Spleen (tissue), 11 donors: ENCODE measurements around the gene COL5A2. TPM values are rescaled to one million over a fixed set of nuclear protein-coding genes. Genes with fewer than 3 reads are reported as not detected.

Source experiments
- DNase-seq: peaks from one replicate; pipeline ENCODE4 v3.0.0-alpha.2; 2020
- H3K27ac ChIP-seq, 8 donors: fragments of 200-600 bp; sonication (generic) in 7 of 8; 1 replicate in 4 of 8; 2 replicates in 4 of 8; pipeline versions ENCODE4 v1.5.0 to v1.8.0; 2016 to 2021; ENCODE audit warnings: inconsistent platforms in 4 of 8, mild to moderate bottlenecking in 4 of 8, moderate library complexity in 1 of 8
- H3K27me3 ChIP-seq, 7 donors: fragments of 200-600 bp; sonication (generic) in 6 of 7; replicated peaks in 1 of 7; 1 replicate in 4 of 7; 2 replicates in 3 of 7; pipeline versions ENCODE4 v1.5.0 to v1.8.0; 2016 to 2021; ENCODE audit warnings: inconsistent platforms in 3 of 7, mild to moderate bottlenecking in 1 of 7
- H3K36me3 ChIP-seq, 6 donors: fragments of 200-600 bp; sonication (generic) in 5 of 6; 1 replicate in 4 of 6; 2 replicates in 2 of 6; pipeline versions ENCODE4 v1.5.0 to v1.8.0; 2016 to 2021; ENCODE audit warnings: inconsistent platforms in 2 of 6
- H3K4me1 ChIP-seq, 6 donors: fragments of 200-600 bp; sonication (generic) in 5 of 6; 1 replicate in 3 of 6; 2 replicates in 3 of 6; pipeline versions ENCODE4 v1.5.0 to v1.8.0; 2016 to 2021; ENCODE audit warnings: inconsistent platforms in 3 of 6
- H3K4me3 ChIP-seq, 8 donors: fragments of 200-600 bp; sonication (generic) in 7 of 8; 1 replicate in 4 of 8; 2 replicates in 4 of 8; pipeline versions ENCODE4 v1.5.0 to v1.8.0; 2016 to 2021; ENCODE audit warnings: inconsistent platforms in 4 of 8, mild to moderate bottlenecking in 4 of 8, moderate library complexity in 2 of 8
- H3K9me3 ChIP-seq, 8 donors: fragments of 200-600 bp; sonication (generic) in 7 of 8; 1 replicate in 4 of 8; 2 replicates in 4 of 8; pipeline versions ENCODE4 v1.5.0 to v1.8.0; 2016 to 2021; ENCODE audit warnings: inconsistent platforms in 4 of 8
- CTCF ChIP-seq, 11 experiments: fragments of 200-600 bp in 7 of 11; fragments of 450-650 bp in 4 of 11; sonication (generic) in 4 of 11; IDR thresholded peaks in 8 of 11; conservative IDR thresholded peaks in 3 of 11; 1 replicate in 7 of 11; 2 replicates in 4 of 11; pipeline versions ENCODE4 v1.4.0 to v1.8.0; 2016 to 2021; ENCODE audit warnings: antibody characterized with exemption in 11 of 11, inconsistent platforms in 4 of 11, mild to moderate bottlenecking in 1 of 11
- POLR2A ChIP-seq, 3 donors: fragments of 450-650 bp; IDR thresholded peaks; one replicate each; pipeline ENCODE4 v1.5.1; 2017; ENCODE audit warnings: antibody characterized with exemption in 3 of 3, mild to moderate bottlenecking in 1 of 3
- POLR2AphosphoS5 ChIP-seq, 3 donors: sonication (generic); formaldehyde crosslinking; IDR thresholded peaks; one replicate each; pipeline ENCODE4 v1.5.1; 2017; ENCODE audit warnings: antibody characterized with exemption in 3 of 3
- WGBS, 5 donors: extraction: QIAGEN DNeasy Blood & Tissue Kit in 3 of 5; methylation state at CpG; one replicate each; pipeline versions ENCODE4 v1.1.5 to v1.1.7; 2013 to 2018; 5-methylcytosine and 5-hydroxymethylcytosine counted together
- intact Hi-C: fragments of 100-400 bp; cut with DNase I; formaldehyde crosslinking; loops from one replicate; pipeline ENCODE4 v1.15.0; 2023; ENCODE audit warnings: low total_unique reads
- polyA plus RNA-seq, 3 donors: library from polyadenylated mRNA; stranded (reverse); fragments of 200-250 nt; gene quantifications; one replicate each; pipeline ENCODE4 v1.2.1, GENCODE V29; 2013
- total RNA-seq, 7 donors: library from RNA; depleted of rRNA in 3 of 7; stranded (reverse); fragments of >200 nt in 3 of 7; fragmentation: NEBNext Ultra II Directional in 4 of 7; extraction: Animal tissue kit (Norgen Biotek cat#: 25700) in 4 of 7; gene quantifications; one replicate each; pipeline versions ENCODE4 v1.1.0 to v1.2.1, GENCODE V29; 2016 to 2021
- donor health status: healthy with polysubstance abuse.
- donor health status: DM: no; HTN: no; CAD: no; lungs with moderate emphysema.
- donor health status: DM: no; HTN: no; CAD: no.
- donor health status: Bipolar disorder and iron deficiency.
- donor health status: healthy.
- donor health status: DM: no; HTN: no; CAD: no.
- donor health status: DM: yes; HTN: yes; CAD: no.

COL5A2 gene
- total and polyA plus RNA-seq, 10 donors = 3.4 to 35.7 (median 16.3) TPM

GRCh38 chr2:189214484-189214883, 34.9 kb upstream of the COL5A2 start:
- H3K27me3 ChIP-seq = no peaks in the 10 kb centered on the region
- no peak for DNase-seq
- H3K36me3 ChIP-seq = no peaks in the 10 kb centered on the region
- H3K4me3 ChIP-seq = no peak overlapping the region
- WGBS, 5 donors = 89 to 97% (median 93%) methylated on average over 2 of the region's 2 CpGs
- no peak for TF ChIP-seq POLR2AphosphoS5 (IDR thresholded peaks at IDR 0.05)
- no peak for TF ChIP-seq CTCF (IDR thresholded peaks at IDR 0.05 in 8 of 11, conservative IDR thresholded peaks at IDR 0.05 in 3 of 11)
- TF ChIP-seq POLR2A (IDR thresholded peaks at IDR 0.05) = no peak
- H3K27ac ChIP-seq = no peak overlapping the region
- no peaks in the 10 kb centered on the region for H3K9me3 ChIP-seq
- no peaks in the 10 kb centered on the region for H3K4me1 ChIP-seq
- intact Hi-C loops = no loop called here

GRCh38 chr2:189213250-189213649, 33.7 kb upstream of the COL5A2 start:
- intact Hi-C loops = no loop called here
- TF ChIP-seq POLR2AphosphoS5 (IDR thresholded peaks at IDR 0.05) (no peak), CTCF (IDR thresholded peaks at IDR 0.05 in 8 of 11, conservative IDR thresholded peaks at IDR 0.05 in 3 of 11) (no peak), POLR2A (IDR thresholded peaks at IDR 0.05) (no peak)
- H3K4me1 ChIP-seq = no peaks in the 10 kb centered on the region

GRCh38 chr2:189210250-189211087, 30.9 kb upstream of the COL5A2 start:
- Histone ChIP-seq H3K27me3 (no peaks in the 10 kb centered on the region), H3K27ac (peak overlapping the region in 7 of 8 donors; percentile 21 to 61 (median 49)), H3K9me3 (no peaks in the 10 kb centered on the region), H3K36me3 (no peaks in the 10 kb centered on the region), H3K4me1 (no peaks in the 10 kb centered on the region), H3K4me3 (no peak overlapping the region)
- no peak for DNase-seq
- intact Hi-C loops = no loop called here
- 43 to 58% (median 51%) methylated on average over 7 of the region's 7 CpGs for WGBS, 5 donors
- TF ChIP-seq POLR2AphosphoS5 (IDR thresholded peaks at IDR 0.05) = no peak
- no peak for TF ChIP-seq POLR2A (IDR thresholded peaks at IDR 0.05)
- TF ChIP-seq CTCF (IDR thresholded peaks at IDR 0.05 in 8 of 11, conservative IDR thresholded peaks at IDR 0.05 in 3 of 11) = no peak

More at GRCh38 chr2:189213250-189213649, 33.7 kb upstream of the COL5A2 start:
- no peak overlapping the region for H3K27ac ChIP-seq
- 83 to 95% (median 89%) methylated on average over 2 of the region's 2 CpGs for WGBS, 5 donors
- no peaks in the 10 kb centered on the region for H3K36me3 ChIP-seq
- no peak overlapping the region for H3K4me3 ChIP-seq
- no peaks in the 10 kb centered on the region for H3K9me3 ChIP-seq
- H3K27me3 ChIP-seq = no peaks in the 10 kb centered on the region
- DNase-seq = no peak

- no peaks in the 10 kb centered on the region for H3K9me3 ChIP-seq
- no peaks in the 10 kb centered on the region for H3K27me3 ChIP-seq
- no peaks in the 10 kb centered on the region for H3K36me3 ChIP-seq
- no peak overlapping the region for H3K27ac ChIP-seq
- 26 to 59% (median 36%) methylated on average over 1 of the region's 1 CpG for WGBS, 5 donors
- TF ChIP-seq CTCF (IDR thresholded peaks at IDR 0.05 in 8 of 11, conservative IDR thresholded peaks at IDR 0.05 in 3 of 11) (no peak), POLR2AphosphoS5 (IDR thresholded peaks at IDR 0.05) (no peak), POLR2A (IDR thresholded peaks at IDR 0.05) (no peak)
- no peaks in the 10 kb centered on the region for H3K4me1 ChIP-seq
- no peak for DNase-seq
- H3K4me3 ChIP-seq = no peak overlapping the region
- intact Hi-C loops = no loop called here
Measured at GRCh38 chr2:189208254-189208653, 28.7 kb upstream of the COL5A2 start.
